Mammary epithelial cell (primary cell): Measurements from ENCODE around the gene UCHL3.

Source experiments
- EZH2 ChIP-seq: IDR thresholded peaks from 2 replicates; pipeline ENCODE4 v1.6.1; 2012; ENCODE audit warnings: low read length, inconsistent platforms, borderline replicate concordance
- TF ChIP-seq, protein P1 (sequence below), 2 donors: IDR thresholded peaks in 1 of 2; conservative IDR thresholded peaks in 1 of 2; 2 replicates each; pipeline ENCODE4 v1.5.1; 2011 to 2012; ENCODE audit warnings: inconsistent platforms in 2 of 2, low read length in 2 of 2, mild to moderate bottlenecking in 2 of 2, control low read depth in 1 of 2, low read depth in 1 of 2; ENCODE audit not compliant: insufficient read depth in 1 of 2; ENCODE audit errors: extremely low read depth in 1 of 2

GRCh38 chr13:75556961-75557360 lies 7.4 kb downstream of the UCHL3 start:
- TF ChIP-seq, protein P1, sequence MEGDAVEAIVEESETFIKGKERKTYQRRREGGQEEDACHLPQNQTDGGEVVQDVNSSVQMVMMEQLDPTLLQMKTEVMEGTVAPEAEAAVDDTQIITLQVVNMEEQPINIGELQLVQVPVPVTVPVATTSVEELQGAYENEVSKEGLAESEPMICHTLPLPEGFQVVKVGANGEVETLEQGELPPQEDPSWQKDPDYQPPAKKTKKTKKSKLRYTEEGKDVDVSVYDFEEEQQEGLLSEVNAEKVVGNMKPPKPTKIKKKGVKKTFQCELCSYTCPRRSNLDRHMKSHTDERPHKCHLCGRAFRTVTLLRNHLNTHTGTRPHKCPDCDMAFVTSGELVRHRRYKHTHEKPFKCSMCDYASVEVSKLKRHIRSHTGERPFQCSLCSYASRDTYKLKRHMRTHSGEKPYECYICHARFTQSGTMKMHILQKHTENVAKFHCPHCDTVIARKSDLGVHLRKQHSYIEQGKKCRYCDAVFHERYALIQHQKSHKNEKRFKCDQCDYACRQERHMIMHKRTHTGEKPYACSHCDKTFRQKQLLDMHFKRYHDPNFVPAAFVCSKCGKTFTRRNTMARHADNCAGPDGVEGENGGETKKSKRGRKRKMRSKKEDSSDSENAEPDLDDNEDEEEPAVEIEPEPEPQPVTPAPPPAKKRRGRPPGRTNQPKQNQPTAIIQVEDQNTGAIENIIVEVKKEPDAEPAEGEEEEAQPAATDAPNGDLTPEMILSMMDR (conservative IDR thresholded peaks at IDR 0.05 in 1 of 2, IDR thresholded peaks at IDR 0.05 in 1 of 2; ENCODE audit: extremely low read depth in 1 of 2, insufficient read depth in 1 of 2, low read depth in 1 of 2, low read length in 2 of 2) = no peak
- no peak for TF ChIP-seq EZH2
